Measurements from ENCODE around the gene PNPLA6. TPM values are rescaled to one million over a fixed set of nuclear protein-coding genes. Genes with fewer than 3 reads are reported as not detected.

The PNPLA6 gene
- total and polyA plus RNA-seq, 2 of the 13 experiments (the other 11 are each of a cell fraction or from before 2014, with no cell fraction given) = 24.9 to 28.2 TPM

DNA sequence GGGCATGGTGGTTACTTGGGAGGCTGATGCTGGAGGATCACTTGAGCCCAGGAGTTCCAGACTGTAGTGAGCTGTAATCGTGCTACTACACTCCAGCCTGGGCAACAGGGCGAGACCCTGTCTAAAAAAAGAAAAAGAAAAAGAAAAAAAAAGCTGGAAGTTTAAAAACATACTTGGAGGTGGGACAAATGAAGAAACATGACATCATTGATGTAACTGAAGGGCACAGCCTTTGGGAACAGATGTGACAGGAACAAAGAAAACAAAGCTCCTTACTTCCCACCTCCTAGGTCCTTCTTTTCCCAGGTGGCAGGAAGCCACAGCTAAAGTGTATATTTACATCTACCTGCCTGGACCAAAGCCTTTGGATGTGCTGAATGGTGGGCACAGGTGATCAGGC, 48.6 kb upstream of the PNPLA6 start:
- Histone ChIP-seq H4K20me1 (ENCODE audit: insufficient read depth, low read length) (no peaks in the 10 kb centered on the region), H3K4me1 (ENCODE audit: insufficient read depth, low read length) (peaks cover 47% of the 10 kb centered on the region), H3K27ac (ENCODE audit: extremely low read length, insufficient read depth, low read length) (no peak overlapping the region), H3K4me3 (replicated peaks in 1 of 3; ENCODE audit: insufficient read depth in 1 of 3, low read depth in 2 of 3, low read length in 3 of 3) (no peak overlapping the region), H3K9ac (ENCODE audit: insufficient read depth, low read depth, low read length) (no peak overlapping the region), H3K27me3 (ENCODE audit: control insufficient read depth in 1 of 2, insufficient read depth in 2 of 2, low read length in 2 of 2) (no peaks in the 10 kb centered on the region; a peak in 1 of 5 replicates), H3K79me2 (ENCODE audit: insufficient read depth, low read length) (no peaks in the 10 kb centered on the region), H2AFZ (ENCODE audit: low read length) (no peak overlapping the region), H3K36me3 (replicated peaks in 1 of 2; ENCODE audit: control insufficient read depth in 1 of 2, insufficient read depth in 2 of 2, low read length in 2 of 2) (no peaks in the 10 kb centered on the region), H3K9me3 (ENCODE audit: low read length) (no peaks in the 10 kb centered on the region), H3K4me2 (ENCODE audit: low read depth, low read length) (no peak overlapping the region)
- TF ChIP-seq GATA4 (IDR thresholded peaks at IDR 0.05; ENCODE audit: borderline replicate concordance, low read depth) = no peak
- peak; percentile 57; the same call in 1 of the 2 replicates for TF ChIP-seq ATF7 (IDR thresholded peaks at IDR 0.05)
- no peak for TF ChIP-seq ATF7 (CRISPR knock-in tag; IDR thresholded peaks at IDR 0.05)
- FAIRE-seq = no peak
- ChIA-PET POLR2A (no interaction called here), CTCF (ENCODE audit: low intra/inter-chr PET ratio, low total read pairs) (no interaction called here)
- 48% methylated on average over 2 of the region's 2 CpGs for WGBS (ENCODE audit: low lambda C conversion rate)
- intact Hi-C loops (cut with micrococcal nuclease; ENCODE audit: unreplicated experiment) (no loop called here), in situ Hi-C loops (cut with HindIII; ENCODE audit: extremely low pct_ligation_motif_present, low pct_unique_long_range_greater_than_20kb) (no loop called here)
- DNase-seq (ENCODE audit: low spot score) = no peak
- no TSS peak for BruUV-seq (replicated peaks)
- ATAC-seq = no peak

- no peaks in the 10 kb centered on the region for H3K79me2 ChIP-seq (ENCODE audit: insufficient read depth, low read length)
- intact Hi-C loops (cut with micrococcal nuclease; ENCODE audit: unreplicated experiment) (no loop called here), in situ Hi-C loops (cut with HindIII; ENCODE audit: extremely low pct_ligation_motif_present, low pct_unique_long_range_greater_than_20kb) (no loop called here)
- DNase-seq (ENCODE audit: low spot score) (no peak), FAIRE-seq (no peak), ATAC-seq (no peak)
- 39% methylated on average over 29 of the region's 49 CpGs for WGBS (ENCODE audit: low lambda C conversion rate)
- 0 out of 6 replicates have a peak within 1 kb of the TSS, but pooled peaks of 1 of the 3 experiments have one; percentile 30 for H3K4me3 ChIP-seq (replicated peaks in 1 of 3; ENCODE audit: insufficient read depth in 1 of 3, low read depth in 2 of 3, low read length in 3 of 3)
- no peaks in the 10 kb centered on the region for H3K9me3 ChIP-seq (ENCODE audit: low read length)
- no peaks in the 10 kb centered on the region for H4K20me1 ChIP-seq (ENCODE audit: insufficient read depth, low read length)
- POLR2A ChIA-PET = interaction anchor here (0.7 kb wide), 1 partner anchor 516 kb away, joined by 3 read pairs; no protein-coding TSS in a partner anchor
- CTCF ChIA-PET (ENCODE audit: low intra/inter-chr PET ratio, low total read pairs) = no interaction called here
- H3K27ac ChIP-seq (ENCODE audit: extremely low read length, insufficient read depth, low read length) = peak within 1 kb of the TSS; percentile 45
- no peak within 1 kb of the TSS; the same call in 1 of the 2 replicates for H3K9ac ChIP-seq (ENCODE audit: insufficient read depth, low read depth, low read length)
- no peaks in the 10 kb centered on the region for H3K27me3 ChIP-seq (ENCODE audit: control insufficient read depth in 1 of 2, insufficient read depth in 2 of 2, low read length in 2 of 2)
- H3K36me3 ChIP-seq (replicated peaks in 1 of 2; ENCODE audit: control insufficient read depth in 1 of 2, insufficient read depth in 2 of 2, low read length in 2 of 2) = no peaks in the 10 kb centered on the region
- BruUV-seq (replicated peaks) = no TSS peak
- H3K4me1 ChIP-seq (ENCODE audit: insufficient read depth, low read length) = peaks cover 59% of the 10 kb centered on the region
- no peak within 1 kb of the TSS for H2AFZ ChIP-seq (ENCODE audit: low read length)
- H3K4me2 ChIP-seq (ENCODE audit: low read depth, low read length) = peak within 1 kb of the TSS; percentile 53
- TF ChIP-seq ELF4 (CRISPR knock-in tag; IDR thresholded peaks at IDR 0.05; ENCODE audit: borderline replicate concordance) = no peak
- no peak for TF ChIP-seq SATB2 (CRISPR knock-in tag; IDR thresholded peaks at IDR 0.05)
- TF ChIP-seq EZH2 (conservative IDR thresholded peaks at IDR 0.05; ENCODE audit: low read depth, low read length) = no peak
- no peak for TF ChIP-seq ZNF670 (CRISPR knock-in tag; IDR thresholded peaks at IDR 0.05; ENCODE audit: borderline replicate concordance)
- no peak for TF ChIP-seq ZNF142 (CRISPR knock-in tag; IDR thresholded peaks at IDR 0.05)
- TF ChIP-seq ZNF451 (CRISPR knock-in tag; IDR thresholded peaks at IDR 0.05) = no peak
- no peak for TF ChIP-seq SNRNP70 (IDR thresholded peaks at IDR 0.05; ENCODE audit: low read depth, low read length)
Observed at GRCh38 chr19:7488736-7489353, 46.7 kb upstream of the PNPLA6 start, which contains the start of gene PEX11G. Gene PEX11G, minus strand, starts transcription at chr19:7489035. Its CDS starts 25 bp downstream, at chr19:7489010.

Measured in HepG2 (cell line).